ENCODE results near the gene GPR25.

GPR25 gene, protein sequence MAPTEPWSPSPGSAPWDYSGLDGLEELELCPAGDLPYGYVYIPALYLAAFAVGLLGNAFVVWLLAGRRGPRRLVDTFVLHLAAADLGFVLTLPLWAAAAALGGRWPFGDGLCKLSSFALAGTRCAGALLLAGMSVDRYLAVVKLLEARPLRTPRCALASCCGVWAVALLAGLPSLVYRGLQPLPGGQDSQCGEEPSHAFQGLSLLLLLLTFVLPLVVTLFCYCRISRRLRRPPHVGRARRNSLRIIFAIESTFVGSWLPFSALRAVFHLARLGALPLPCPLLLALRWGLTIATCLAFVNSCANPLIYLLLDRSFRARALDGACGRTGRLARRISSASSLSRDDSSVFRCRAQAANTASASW

GRCh38 chr1:200872446-200873115 lies at the start of gene GPR25:
TSS of gene GPR25 (plus strand) at chr1:200872981. CDS start at chr1:200873038, 57 bp downstream.
- TF ChIP-seq CTCF (IDR thresholded peaks at IDR 0.05; ENCODE audit: low read depth, low read length), result no peak
- H3K4me3 ChIP-seq (ENCODE audit: low read depth, low read length), result no peak within 1 kb of the TSS

- H3K4me3 ChIP-seq (ENCODE audit: low read depth, low read length), result no peak overlapping the region
- no peak for TF ChIP-seq CTCF (IDR thresholded peaks at IDR 0.05; ENCODE audit: low read depth, low read length)
Observed at GRCh38 chr1:200831091-200831490, 41.7 kb upstream of the GPR25 start.

- TF ChIP-seq CTCF (IDR thresholded peaks at IDR 0.05; ENCODE audit: low read depth, low read length), result no peak
- H3K4me3 ChIP-seq (ENCODE audit: low read depth, low read length), result no peak overlapping the region
Observed at GRCh38 chr1:200834383-200834782, 38.4 kb upstream of the GPR25 start.

GRCh38 chr1:200836213-200836612 lies 36.6 kb upstream of the GPR25 start:
- TF ChIP-seq CTCF (IDR thresholded peaks at IDR 0.05; ENCODE audit: low read depth, low read length), result no peak
- H3K4me3 ChIP-seq (ENCODE audit: low read depth, low read length), result no peak overlapping the region

- TF ChIP-seq CTCF (IDR thresholded peaks at IDR 0.05; ENCODE audit: low read depth, low read length), result no peak; the same call in 1 of the 2 replicates
- H3K4me3 ChIP-seq (ENCODE audit: low read depth, low read length), result no peak overlapping the region
Observed at GRCh38 chr1:200837931-200838571, 34.7 kb upstream of the GPR25 start.

GRCh38 chr1:200838676-200839445 lies 33.9 kb upstream of the GPR25 start:
- no peak overlapping the region for H3K4me3 ChIP-seq (ENCODE audit: low read depth, low read length)
- no peak for TF ChIP-seq CTCF (IDR thresholded peaks at IDR 0.05; ENCODE audit: low read depth, low read length)

All from WI38 (cell line).